Progenitor cell of endocrine pancreas (in vitro differentiated cells): ENCODE measurements around the gene KCNQ4. TPM values are rescaled to one million over a fixed set of nuclear protein-coding genes. Genes with fewer than 3 reads are reported as not detected.

Experiments
- DNase-seq: peaks from one replicate; pipeline ENCODE4 v3.0.0; 2021; ENCODE audit warnings: low spot score; ENCODE audit not compliant: unreplicated experiment
- H3K27ac Mint-ChIP-seq: 2 replicates; pipeline ENCODE4 v1.8.0; 2021; ENCODE audit warnings: mild to moderate bottlenecking, moderate library complexity, mixed read lengths
- H3K27me3 Mint-ChIP-seq: 2 replicates; pipeline ENCODE4 v1.8.0; 2021; ENCODE audit warnings: mixed read lengths
- H3K36me3 Mint-ChIP-seq: 2 replicates; pipeline ENCODE4 v1.8.0; 2022; ENCODE audit warnings: mixed read lengths; ENCODE audit not compliant: insufficient read depth
- H3K4me1 Mint-ChIP-seq: 2 replicates; pipeline ENCODE4 v1.8.0; 2021; ENCODE audit warnings: low read depth, mixed read lengths
- H3K4me3 Mint-ChIP-seq: 2 replicates; pipeline ENCODE4 v1.8.0; 2021; ENCODE audit warnings: low read depth, mild to moderate bottlenecking, moderate library complexity, mixed read lengths
- H3K9me3 Mint-ChIP-seq: 2 replicates; pipeline ENCODE4 v1.8.0; 2021; ENCODE audit warnings: low read depth, mixed read lengths
- microRNA-seq: library from miRNA; unstranded; fragments of <30 nt; microRNA quantifications from one replicate; pipeline ENCODE4 v1.1.0, GENCODE V29; 2020; ENCODE audit warnings: borderline number of aligned reads; ENCODE audit not compliant: unreplicated experiment
- total RNA-seq: library from RNA; stranded (reverse); gene quantifications from 2 replicates; pipeline ENCODE4 v1.2.1, GENCODE V29; 2021
- TF ChIP-seq, protein P1 (sequence below): fragments of 200-600 bp; sonication (generic); IDR thresholded peaks from one replicate; pipeline ENCODE4 v1.5.0; 2021; ENCODE audit warnings: antibody characterized with exemption, mild to moderate bottlenecking; ENCODE audit not compliant: unreplicated experiment

KCNQ4 gene
- total RNA-seq, 1 donor from 2014 or later, result 0.67 TPM

- Mint-ChIP-seq H3K4me3 (no peak overlapping the region), H3K36me3 (no peaks in the 10 kb centered on the region), H3K27ac (peak overlapping the region; percentile 43), H3K9me3 (no peaks in the 10 kb centered on the region), H3K4me1 (no peaks in the 10 kb centered on the region), H3K27me3 (peaks cover 41% of the 10 kb centered on the region)
- TF ChIP-seq, protein P1, sequence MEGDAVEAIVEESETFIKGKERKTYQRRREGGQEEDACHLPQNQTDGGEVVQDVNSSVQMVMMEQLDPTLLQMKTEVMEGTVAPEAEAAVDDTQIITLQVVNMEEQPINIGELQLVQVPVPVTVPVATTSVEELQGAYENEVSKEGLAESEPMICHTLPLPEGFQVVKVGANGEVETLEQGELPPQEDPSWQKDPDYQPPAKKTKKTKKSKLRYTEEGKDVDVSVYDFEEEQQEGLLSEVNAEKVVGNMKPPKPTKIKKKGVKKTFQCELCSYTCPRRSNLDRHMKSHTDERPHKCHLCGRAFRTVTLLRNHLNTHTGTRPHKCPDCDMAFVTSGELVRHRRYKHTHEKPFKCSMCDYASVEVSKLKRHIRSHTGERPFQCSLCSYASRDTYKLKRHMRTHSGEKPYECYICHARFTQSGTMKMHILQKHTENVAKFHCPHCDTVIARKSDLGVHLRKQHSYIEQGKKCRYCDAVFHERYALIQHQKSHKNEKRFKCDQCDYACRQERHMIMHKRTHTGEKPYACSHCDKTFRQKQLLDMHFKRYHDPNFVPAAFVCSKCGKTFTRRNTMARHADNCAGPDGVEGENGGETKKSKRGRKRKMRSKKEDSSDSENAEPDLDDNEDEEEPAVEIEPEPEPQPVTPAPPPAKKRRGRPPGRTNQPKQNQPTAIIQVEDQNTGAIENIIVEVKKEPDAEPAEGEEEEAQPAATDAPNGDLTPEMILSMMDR, result no peak
- DNase-seq, result no peak
These were observed 102.9 kb downstream of the KCNQ4 start for GRCh38 chr1:40886318-40887011.

- Mint-ChIP-seq H3K27ac (peak overlapping the region; percentile 43), H3K4me3 (no peak overlapping the region)
These were observed 103.4 kb downstream of the KCNQ4 start for GRCh38 chr1:40887012-40887378.

DNA sequence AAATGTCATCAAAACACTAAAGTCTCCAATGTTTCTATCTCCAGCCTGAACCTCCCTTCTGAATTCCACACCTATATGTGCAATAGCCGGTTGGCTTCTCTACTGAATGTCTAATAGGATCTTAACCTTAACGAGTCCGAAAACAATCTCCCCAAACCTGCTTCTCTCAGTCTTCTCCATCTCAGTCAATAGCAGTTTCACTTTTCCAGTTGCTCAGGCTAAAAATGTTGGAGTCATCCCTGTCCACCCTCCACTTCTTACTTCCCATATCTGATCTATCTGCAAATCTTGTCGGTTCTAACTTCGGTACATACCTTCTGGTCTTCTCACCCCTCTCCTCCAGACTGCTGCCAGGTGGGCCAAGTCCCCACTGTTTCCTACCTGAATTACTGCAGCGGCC is 104.1 kb downstream of the KCNQ4 start:
- TF ChIP-seq, protein P1, result no peak
- Mint-ChIP-seq H3K4me3 (no peak overlapping the region), H3K27me3 (peaks cover 41% of the 10 kb centered on the region)

More at GRCh38 chr1:40887012-40887378, 103.4 kb downstream of the KCNQ4 start:
- H3K9me3 Mint-ChIP-seq, result no peaks in the 10 kb centered on the region
- peaks cover 41% of the 10 kb centered on the region for H3K27me3 Mint-ChIP-seq
- H3K4me1 Mint-ChIP-seq, result no peaks in the 10 kb centered on the region
- TF ChIP-seq, protein P1, result no peak
- DNase-seq, result no peak
- H3K36me3 Mint-ChIP-seq, result no peaks in the 10 kb centered on the region

More for the DNA sequence above, 104.1 kb downstream of the KCNQ4 start:
- DNase-seq, result no peak
- Mint-ChIP-seq H3K27ac (no peak overlapping the region), H3K36me3 (no peaks in the 10 kb centered on the region), H3K9me3 (no peaks in the 10 kb centered on the region), H3K4me1 (no peaks in the 10 kb centered on the region)

Small RNA genes lying within 50 kb of the gene (microRNA-seq; reads per million reads assigned to microRNA genes)
- gene MIR30C1, result 88.3 reads per million, percentile 53 among the genes with 10 or more reads in this experiment
- 9,505 reads per million, percentile 93 among the genes with 10 or more reads in this experiment for gene MIR30E

Other genes starting within 250 kb of the KCNQ4 start
- gene RIMS3, start 118.1 kb upstream of the KCNQ4 start, total RNA-seq, result 7.0 and 7.2 TPM in 2 replicates
- gene NFYC, start 92.1 kb upstream of the KCNQ4 start, total RNA-seq, result 73.4 and 74.9 TPM in 2 replicates
- gene CITED4, start 78.6 kb downstream of the KCNQ4 start, total RNA-seq, result 27.8 and 30.8 TPM in 2 replicates
- gene CTPS1, start 195.9 kb downstream of the KCNQ4 start, total RNA-seq, result 37.6 and 38.5 TPM in 2 replicates
- gene SLFNL1, start 237.9 kb downstream of the KCNQ4 start, total RNA-seq, result 0.95 and 1.0 TPM in 2 replicates